IMR-90 (cell line): ENCODE measurements around the gene TSHB. TPM values are rescaled to one million over a fixed set of nuclear protein-coding genes. Genes with fewer than 3 reads are reported as not detected.

Experiments used
- ATAC-seq: fragments of 200-7000 bp; cut with Tn5 transposase; 2 replicates; pipeline ENCODE4 v1.9.1; 2020; ENCODE audit warnings: low read depth, mild to moderate bottlenecking, moderate library complexity
- BruUV-seq: library from RNA; stranded (reverse); fragments of 400-500 nt; replicated peaks from 2 replicates; lab custom pipeline; 2021; lab: Mats Ljungman, UMichigan
- CTCF ChIA-PET: fragments of 300-600 bp; formaldehyde crosslinking; extraction: SDS; loops from one replicate; lab custom pipeline; 2021; ENCODE audit warnings: antibody characterized with exemption; lab: Yijun Ruan, JAX
- POLR2A ChIA-PET: fragments of 300-600 bp; sonication (Branson Sonifier 250); formaldehyde crosslinking; loops from one replicate; lab custom pipeline; 2022; ENCODE audit warnings: antibody characterized with exemption; ENCODE audit not compliant: unreplicated experiment; lab: Charles Lee
- DNase-seq: peaks from one replicate; pipeline ENCODE4 v3.0.0; 2013
- H2AFZ ChIP-seq: replicated peaks from 2 replicates; pipeline ENCODE3; 2013; ENCODE audit warnings: low read length, mild to moderate bottlenecking; ENCODE audit not compliant: poor library complexity
- H2AK5ac ChIP-seq: 2 replicates; pipeline ENCODE4 v1.6.1; 2013; ENCODE audit warnings: low read depth, low read length, inconsistent platforms
- H2AK9ac ChIP-seq: replicated peaks from 2 replicates; pipeline ENCODE3; 2013; ENCODE audit warnings: mild to moderate bottlenecking, low read depth, low read length, moderate library complexity; ENCODE audit not compliant: poor library complexity
- H2BK120ac ChIP-seq: 2 replicates; pipeline ENCODE4 v1.6.1; 2013; ENCODE audit warnings: low read depth, low read length, inconsistent platforms
- H2BK15ac ChIP-seq: 3 replicates; pipeline ENCODE4 v1.6.1; 2013; ENCODE audit warnings: low read depth, low read length, inconsistent platforms
- H2BK20ac ChIP-seq: 2 replicates; pipeline ENCODE4 v1.6.1; 2013; ENCODE audit warnings: low read depth, mild to moderate bottlenecking, inconsistent platforms, low read length, moderate library complexity
- H2BK5ac ChIP-seq: 2 replicates; pipeline ENCODE4 v1.6.1; 2013; ENCODE audit warnings: mild to moderate bottlenecking, low read depth, low read length, inconsistent platforms; ENCODE audit not compliant: poor library complexity, severe bottlenecking
- H3K14ac ChIP-seq: replicated peaks from 2 replicates; pipeline ENCODE4 v1.6.1; 2013; ENCODE audit warnings: low read depth, low read length, inconsistent platforms
- H3K18ac ChIP-seq: 2 replicates; pipeline ENCODE4 v1.6.1; 2013; ENCODE audit warnings: low read depth, low read length, control low read depth
- H3K23ac ChIP-seq: 2 replicates; pipeline ENCODE4 v1.6.1; 2013; ENCODE audit warnings: low read depth, low read length, inconsistent platforms
- H3K27ac ChIP-seq: 2 replicates; pipeline ENCODE4 v1.5.1; 2013; ENCODE audit warnings: mild to moderate bottlenecking, control low read depth, low read length; ENCODE audit not compliant: insufficient read depth
- H3K27me3 ChIP-seq: 2 replicates; pipeline ENCODE4 v1.6.1; 2013; ENCODE audit warnings: low read length; ENCODE audit not compliant: control insufficient read depth, insufficient read depth
- H3K36me3 ChIP-seq: 2 replicates; pipeline ENCODE4 v1.6.1; 2013; ENCODE audit warnings: low read length, mixed read lengths; ENCODE audit not compliant: control insufficient read depth, insufficient read depth
- H3K4ac ChIP-seq: 2 replicates; pipeline ENCODE4 v1.6.1; 2013; ENCODE audit warnings: low read depth, low read length, inconsistent platforms
- H3K4me1 ChIP-seq: 2 replicates; pipeline ENCODE4 v1.6.1; 2013; ENCODE audit warnings: low read length, mixed read lengths; ENCODE audit not compliant: control insufficient read depth, insufficient read depth
- H3K4me2 ChIP-seq: 2 replicates; pipeline ENCODE4 v1.6.1; 2013; ENCODE audit warnings: low read depth, mild to moderate bottlenecking, control low read depth, low read length, moderate library complexity
- H3K4me3 ChIP-seq: 2 replicates; pipeline ENCODE4 v1.5.1; 2013; ENCODE audit warnings: low read depth, mild to moderate bottlenecking, control low read depth, low read length, moderate library complexity; ENCODE audit not compliant: insufficient read depth
- H3K56ac ChIP-seq: 2 replicates; pipeline ENCODE4 v1.6.1; 2013; ENCODE audit warnings: low read length, inconsistent platforms; ENCODE audit not compliant: insufficient read depth; ENCODE audit errors: extremely low read depth
- H3K79me1 ChIP-seq, 2 experiments: 2 replicates each; pipeline ENCODE4 v1.6.1; 2013; ENCODE audit warnings: low read length in 2 of 2, inconsistent platforms in 1 of 2, low read depth in 1 of 2
- H3K9ac ChIP-seq: 2 replicates; pipeline ENCODE4 v1.6.1; 2013; ENCODE audit warnings: low read depth, low read length, control low read depth
- H3K9me1 ChIP-seq: 2 replicates; pipeline ENCODE4 v1.6.1; 2013; ENCODE audit warnings: low read length, inconsistent platforms; ENCODE audit not compliant: insufficient read depth
- H3K9me3 ChIP-seq: 2 replicates; pipeline ENCODE4 v1.6.1; 2013; ENCODE audit warnings: low read length; ENCODE audit not compliant: control insufficient read depth, insufficient read depth
- H4K20me1 ChIP-seq: 2 replicates; pipeline ENCODE4 v1.6.1; 2013; ENCODE audit warnings: low read length, inconsistent platforms; ENCODE audit not compliant: insufficient read depth
- H4K5ac ChIP-seq: 2 replicates; pipeline ENCODE4 v1.6.1; 2013; ENCODE audit warnings: mild to moderate bottlenecking, low read depth, low read length, control low read depth
- H4K8ac ChIP-seq, 2 experiments: 2 replicates each; pipeline ENCODE4 v1.6.1; 2013; ENCODE audit warnings: low read depth in 2 of 2, low read length in 2 of 2, control low read depth in 1 of 2, inconsistent platforms in 1 of 2
- H4K91ac ChIP-seq: 2 replicates; pipeline ENCODE4 v1.6.1; 2013; ENCODE audit warnings: low read depth, low read length, inconsistent platforms; ENCODE audit not compliant: insufficient read depth
- BHLHE40 ChIP-seq: fragments of 150-350 bp; IDR thresholded peaks from 2 replicates; pipeline ENCODE4 v1.6.1; 2016; ENCODE audit warnings: mild to moderate bottlenecking, low read depth, low read length
- CEBPB ChIP-seq: IDR thresholded peaks from 2 replicates; pipeline ENCODE4 v1.6.1; 2012; ENCODE audit warnings: low read depth, low read length, improper control_type of control experiment
- CHD1 ChIP-seq: IDR thresholded peaks from 2 replicates; pipeline ENCODE4 v1.6.1; 2012; ENCODE audit warnings: low read depth, low read length, improper control_type of control experiment
- CTCF ChIP-seq: conservative IDR thresholded peaks from 2 replicates; pipeline ENCODE4 v1.5.1; 2012; ENCODE audit warnings: mild to moderate bottlenecking, low read depth, low read length, improper control_type of control experiment
- ELK1 ChIP-seq: fragments of 150-350 bp; IDR thresholded peaks from 2 replicates; pipeline ENCODE4 v1.6.1; 2016; ENCODE audit warnings: low read depth, mild to moderate bottlenecking, low read length, moderate library complexity, borderline replicate concordance
- FOS ChIP-seq: fragments of 150-350 bp; IDR thresholded peaks from 2 replicates; pipeline ENCODE4 v1.6.1; 2016; ENCODE audit warnings: low read depth, low read length
- MAFK ChIP-seq: IDR thresholded peaks from 2 replicates; pipeline ENCODE4 v1.6.1; 2012; ENCODE audit warnings: low read depth, low read length, improper control_type of control experiment
- MAZ ChIP-seq: IDR thresholded peaks from 2 replicates; pipeline ENCODE4 v1.6.1; 2012; ENCODE audit warnings: low read depth, mild to moderate bottlenecking, low read length, improper control_type of control experiment, moderate library complexity, borderline replicate concordance
- MXI1 ChIP-seq: IDR thresholded peaks from 2 replicates; pipeline ENCODE4 v1.6.1; 2012; ENCODE audit warnings: low read depth, mild to moderate bottlenecking, low read length, moderate library complexity, borderline replicate concordance
- NFE2L2 ChIP-seq: fragments of 150-350 bp; IDR thresholded peaks from 2 replicates; pipeline ENCODE4 v1.6.1; 2016; ENCODE audit warnings: low read depth, mild to moderate bottlenecking, low read length
- POLR2A ChIP-seq: IDR thresholded peaks from 2 replicates; pipeline ENCODE4 v1.6.1; 2012; ENCODE audit warnings: mild to moderate bottlenecking, low read depth, low read length
- RAD21 ChIP-seq: IDR thresholded peaks from 2 replicates; pipeline ENCODE4 v1.6.1; 2012; ENCODE audit warnings: low read length, improper control_type of control experiment
- RCOR1 ChIP-seq: IDR thresholded peaks from 2 replicates; pipeline ENCODE4 v1.6.1; 2012; ENCODE audit warnings: mild to moderate bottlenecking, low read length, improper control_type of control experiment; ENCODE audit not compliant: insufficient replicate concordance
- RFX5 ChIP-seq: IDR thresholded peaks from 2 replicates; pipeline ENCODE4 v1.8.0; 2012; ENCODE audit warnings: low read depth, mild to moderate bottlenecking, low read length, moderate library complexity
- SMC3 ChIP-seq: fragments of 150-350 bp; IDR thresholded peaks from 2 replicates; pipeline ENCODE4 v1.6.1; 2016; ENCODE audit warnings: low read depth, mild to moderate bottlenecking, antibody characterized with exemption, low read length, moderate library complexity
- USF2 ChIP-seq: fragments of 150-350 bp; IDR thresholded peaks from 2 replicates; pipeline ENCODE4 v1.6.1; 2017; ENCODE audit warnings: mild to moderate bottlenecking, antibody characterized with exemption, low read length, low read depth
- WGBS, 2 experiments: methylation state at CpG; one replicate each; pipeline versions ENCODE4 v1.1.5 to v1.1.7; 2013; ENCODE audit warnings: missing lambda C conversion rate in 2 of 2; ENCODE audit not compliant: insufficient read length in 1 of 2; ENCODE audit errors: extremely low coverage in 2 of 2; 5-methylcytosine and 5-hydroxymethylcytosine counted together
- dilution Hi-C: fragments of 300-500 bp; cut with HindIII; formaldehyde crosslinking; loops from one replicate; pipeline ENCODE4 v1.14.3; 2018; ENCODE audit warnings: low sequenced_read_pairs; ENCODE audit not compliant: unreplicated experiment
- in situ Hi-C: fragments of 300-500 bp; cut with MboI; formaldehyde crosslinking; loops from 3 replicates; pipeline ENCODE4 v1.14.3; 2019; ENCODE audit warnings: low sequenced_read_pairs, inconsistent platforms, mixed read lengths
- intact Hi-C: fragments of 100-400 bp; cut with micrococcal nuclease; formaldehyde crosslinking; loops from 2 replicates; pipeline ENCODE4 v1.10.0; 2022
- polyA plus RNA-seq, 3 experiments: library from polyadenylated mRNA; depleted of rRNA; stranded (reverse); fragments of >200 nt; gene quantifications; 2 replicates each; pipeline ENCODE4 v1.2.3, GENCODE V29; 2012; ENCODE audit warnings: low replicate concordance in 1 of 3
- total RNA-seq: library from RNA; depleted of rRNA; stranded (reverse); fragments of >200 nt; gene quantifications from 2 replicates; pipeline ENCODE4 v1.2.3, GENCODE V29; 2012

Gene TSHB
- total and polyA plus RNA-seq, 2 of the 4 experiments (the other 2 are of a cell fraction), result not detected

- no peaks in the 10 kb centered on the region for H3K79me1 ChIP-seq
- no peak overlapping the region for H3K56ac ChIP-seq
- H3K4me3 ChIP-seq, result no peak overlapping the region
- no peak overlapping the region for H2BK5ac ChIP-seq
- no TSS peak for BruUV-seq
- no peaks in the 10 kb centered on the region for H3K9me3 ChIP-seq
- no peak overlapping the region for H2AFZ ChIP-seq
- H4K8ac ChIP-seq, result no peak overlapping the region
- H2BK15ac ChIP-seq, result no peak overlapping the region
- no peaks in the 10 kb centered on the region for H4K20me1 ChIP-seq
- H2AK5ac ChIP-seq, result no peak overlapping the region
- no peaks in the 10 kb centered on the region for H3K36me3 ChIP-seq
- H3K23ac ChIP-seq, result no peak overlapping the region
- H3K27ac ChIP-seq, result no peak overlapping the region
- no peak overlapping the region for H4K5ac ChIP-seq
- H3K14ac ChIP-seq, result no peak overlapping the region
- dilution Hi-C loops, result no loop called here
- ChIA-PET POLR2A (no interaction called here), CTCF (interaction anchor here (0.6 to 0.7 kb wide), 2 partner anchors 104 to 162 kb away, joined by 3 to 4 read pairs; no protein-coding TSS in a partner anchor)
- no peak overlapping the region for H3K18ac ChIP-seq
- H3K27me3 ChIP-seq, result peaks cover 10% of the 10 kb centered on the region
- no peak overlapping the region for H2BK20ac ChIP-seq
- H3K9ac ChIP-seq, result no peak overlapping the region
- H3K4ac ChIP-seq, result no peak overlapping the region
- H2AK9ac ChIP-seq, result no peak overlapping the region
- H2BK120ac ChIP-seq, result no peak overlapping the region
- in situ Hi-C loops, result no loop called here
- no CpG with 5 or more reads among the region's 5 CpGs for WGBS, 2 experiments
- ATAC-seq (no peak), DNase-seq (no peak)
- H4K91ac ChIP-seq, result no peak overlapping the region
- H3K9me1 ChIP-seq, result no peaks in the 10 kb centered on the region
- no peak overlapping the region for H3K4me2 ChIP-seq
- TF ChIP-seq RAD21 (no peak), ELK1 (no peak), CHD1 (no peak), MXI1 (no peak), USF2 (no peak), CEBPB (no peak), NFE2L2 (no peak), RCOR1 (no peak), FOS (no peak), MAFK (no peak), POLR2A (no peak), SMC3 (no peak), RFX5 (no peak), CTCF (no peak), BHLHE40 (no peak), MAZ (no peak)
- H3K4me1 ChIP-seq, result no peaks in the 10 kb centered on the region; the same call in 1 of the 2 replicates
- intact Hi-C loops, result no loop called here
Observed at GRCh38 chr1:115077286-115077983, 47.8 kb downstream of the TSHB start.
